HK-2 (cell line): ENCODE measurements around the gene RNF227.

Experiments
- DNase-seq: peaks from one replicate; pipeline ENCODE4 v3.0.0-alpha.2; 2018; ENCODE audit not compliant: unreplicated experiment

The RNF227 gene

GRCh38 chr17:7889166-7889955, 26.7 kb downstream of the RNF227 start:
- peak; percentile 89 for DNase-seq

- no peak for DNase-seq
Observed at GRCh38 chr17:7888184-7888920, 27.7 kb downstream of the RNF227 start, which contains the start of gene CHD3. Gene CHD3 (plus strand): TSS chr17:7888789. CDS start chr17:7889001, 212 bp downstream.

DNA sequence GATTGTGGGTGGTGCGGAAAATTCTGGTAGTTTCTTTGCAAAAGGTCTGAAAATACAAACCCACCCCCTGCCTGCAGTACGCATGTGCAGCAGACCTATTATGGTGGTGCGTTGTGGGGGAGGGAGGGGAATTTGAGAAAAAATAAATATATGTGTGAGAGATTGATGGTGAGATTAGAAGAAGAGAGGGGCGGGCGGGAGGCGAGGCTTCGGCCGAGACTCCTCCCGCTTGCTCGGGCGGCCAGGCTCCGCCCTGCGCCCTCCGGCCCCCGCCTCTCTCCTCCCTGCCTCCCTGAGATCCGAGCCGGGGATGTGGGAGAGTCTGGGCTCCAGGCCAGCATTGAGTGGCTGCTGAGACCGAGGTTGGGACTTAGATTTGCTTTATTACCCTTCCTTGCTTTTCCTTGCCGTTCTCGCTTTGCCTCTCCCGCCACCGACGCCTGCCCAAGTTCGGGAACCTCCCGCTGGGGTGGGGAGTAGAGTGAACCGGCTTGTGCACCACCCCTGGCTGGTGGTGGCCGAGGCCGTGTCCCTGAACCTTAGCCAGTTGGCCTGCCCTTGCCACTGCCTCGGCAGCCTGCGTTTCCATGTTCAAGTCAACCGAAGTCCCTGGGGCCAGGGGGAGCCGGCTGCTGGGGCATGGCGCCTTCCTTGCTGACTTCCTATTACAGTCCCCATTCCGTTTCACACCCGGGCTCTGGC, 28.5 kb downstream of the RNF227 start:
- DNase-seq, result peak; percentile 89

DNA sequence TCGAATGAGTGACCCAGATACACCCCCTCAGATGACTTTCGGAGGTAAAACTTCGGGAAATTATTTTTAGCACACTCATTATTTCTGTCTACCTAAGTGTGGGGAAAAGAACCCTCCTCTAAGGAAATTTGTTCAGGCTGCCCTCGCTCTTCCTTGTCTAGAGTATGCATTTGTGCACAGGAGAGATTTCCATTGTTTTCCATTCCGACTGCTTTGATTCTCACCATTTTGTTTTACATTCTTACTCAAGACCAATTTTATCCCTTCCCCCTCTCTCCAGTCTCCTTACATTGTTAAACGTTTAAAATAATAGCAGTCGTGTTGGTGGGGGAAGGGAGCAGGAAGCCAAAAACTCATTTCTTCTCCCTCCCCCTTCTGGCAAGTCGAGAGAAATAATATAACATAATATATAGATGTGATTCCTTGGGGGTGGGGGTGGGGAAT, 29.0 kb downstream of the RNF227 start:
- DNase-seq, result no peak

DNA sequence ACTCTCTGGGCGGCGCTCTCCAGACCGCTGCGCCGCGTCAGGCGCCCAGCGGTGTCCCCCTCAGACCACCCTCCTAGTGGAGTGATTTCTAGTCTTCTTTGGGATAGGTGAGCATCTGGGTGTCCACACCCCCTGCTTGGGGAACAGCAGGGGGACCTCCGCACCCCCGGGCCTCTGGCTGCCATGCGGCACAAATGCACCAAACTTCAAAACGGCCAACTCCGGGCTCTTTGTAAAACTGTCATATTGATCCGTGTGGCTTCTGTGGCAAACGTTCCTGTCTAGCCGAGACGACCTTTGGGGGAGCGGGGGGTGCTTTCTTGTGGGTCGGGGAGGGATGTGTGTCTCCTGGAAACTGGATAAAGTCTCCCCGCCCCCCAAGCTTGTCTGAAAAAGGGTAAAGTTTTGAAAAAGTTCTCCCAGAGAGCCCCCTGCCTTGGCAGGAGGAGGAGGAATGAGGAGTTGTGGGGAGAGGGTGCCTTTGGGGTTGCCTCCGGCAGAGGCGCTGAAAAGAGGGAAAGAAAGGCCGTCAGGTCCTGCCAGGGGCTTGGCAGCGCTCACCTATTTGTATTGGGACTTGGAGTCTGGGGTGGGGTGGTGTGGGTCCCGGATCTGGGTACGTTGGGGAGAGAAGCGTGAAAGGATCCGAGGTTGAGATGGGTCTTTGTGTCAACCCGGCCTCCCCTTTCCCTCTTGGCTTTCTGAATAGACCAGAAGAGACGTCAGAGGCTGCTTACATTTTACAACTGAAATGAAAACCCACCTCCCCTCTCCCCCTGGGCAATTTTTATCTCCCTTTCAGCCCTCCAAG, 29.7 kb downstream of the RNF227 start:
- DNase-seq, result peak; percentile 35

GRCh38 chr17:7885367-7886226, 30.5 kb downstream of the RNF227 start:
- peak; percentile 50 for DNase-seq

GRCh38 chr17:7884581-7885366, 31.3 kb downstream of the RNF227 start:
- DNase-seq, result peak; percentile 51

DNA sequence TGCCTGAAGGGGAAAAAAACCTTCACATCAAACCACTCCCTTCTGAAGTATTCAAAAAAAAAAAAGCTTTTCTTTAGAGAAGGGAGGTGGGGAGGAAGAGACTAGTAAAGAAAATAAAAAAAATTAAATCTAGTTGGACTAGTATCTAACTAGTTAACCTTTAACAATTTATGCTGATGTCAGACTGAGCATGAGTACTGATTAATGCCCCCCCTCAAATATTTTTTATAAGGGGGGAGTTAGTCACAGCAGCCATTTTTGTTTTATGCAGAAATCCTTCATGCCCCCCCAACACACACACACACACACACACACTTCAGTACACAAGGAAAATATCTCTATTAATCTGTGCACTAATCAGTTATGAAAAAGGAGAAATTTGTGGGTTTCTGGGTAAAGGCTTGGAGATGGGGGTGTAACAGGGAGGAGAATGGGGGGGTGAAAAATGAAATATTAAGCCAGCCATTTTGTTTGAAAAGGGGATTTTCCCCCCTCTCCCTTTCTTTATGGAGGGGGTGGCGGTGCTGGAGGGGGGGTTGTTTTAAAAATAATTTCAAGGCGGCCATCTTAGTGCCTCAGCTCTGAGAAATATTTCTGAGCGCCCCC, 32.2 kb downstream of the RNF227 start:
- no peak for DNase-seq

DNA sequence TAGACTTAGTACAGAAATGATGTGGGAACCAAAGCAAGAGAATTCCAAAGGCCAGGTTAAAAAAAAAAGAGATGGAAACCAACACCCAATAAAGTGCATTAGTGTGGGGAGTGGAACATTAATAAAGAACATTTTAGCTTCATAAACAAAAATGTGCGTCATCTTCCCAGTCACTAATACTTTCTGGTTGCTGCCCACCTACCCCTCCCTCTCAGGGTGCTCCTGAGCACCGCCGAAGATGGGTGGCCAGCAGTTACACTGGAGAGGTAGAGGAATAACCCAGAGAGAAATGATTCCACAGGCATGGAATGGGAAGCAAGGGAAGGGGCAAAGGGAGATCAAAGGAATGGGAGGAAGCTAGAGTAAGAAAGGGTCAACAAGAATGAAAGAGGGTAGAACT, 33.5 kb downstream of the RNF227 start:
- no peak for DNase-seq

GRCh38 chr17:7882068-7882467, 34.0 kb downstream of the RNF227 start:
- no peak for DNase-seq

DNA sequence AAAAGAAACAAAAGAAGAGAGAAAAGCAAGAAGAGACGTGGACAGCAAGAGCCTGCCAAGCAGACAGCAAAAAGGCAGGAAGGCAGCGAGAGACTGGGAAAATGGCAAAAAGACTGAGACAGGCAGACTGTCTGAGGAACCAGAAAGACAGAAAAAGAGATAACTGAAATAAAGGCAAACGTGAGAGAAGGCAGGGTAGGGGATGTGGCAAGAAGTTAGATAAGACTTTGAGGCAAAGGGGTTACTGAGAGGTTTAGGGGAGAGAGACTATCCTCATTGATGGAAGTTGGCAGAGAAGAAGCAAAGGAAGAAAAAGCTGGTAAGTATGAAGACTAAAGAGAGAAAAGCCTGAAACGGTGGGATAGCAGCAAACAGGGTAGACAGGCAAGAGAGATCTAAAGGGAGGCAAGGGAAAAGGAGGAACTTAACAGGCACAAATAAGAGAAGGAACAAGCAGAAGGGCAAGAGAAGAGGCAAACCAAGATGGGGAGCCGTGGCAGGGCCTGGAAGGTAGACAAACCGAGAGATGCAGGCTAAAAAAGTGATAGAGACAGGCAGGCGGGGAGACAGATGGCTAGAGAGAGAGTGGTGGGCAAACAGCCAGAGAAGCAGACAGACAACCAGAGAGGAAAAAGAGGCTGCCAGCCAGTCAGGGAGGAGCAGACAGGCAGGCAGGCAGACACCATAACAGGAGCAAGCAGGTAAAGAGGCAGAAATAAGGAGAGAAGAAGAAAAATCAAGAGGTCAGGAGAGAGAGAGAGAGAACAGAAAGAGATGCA, 34.6 kb downstream of the RNF227 start:
- DNase-seq, result no peak

GRCh38 chr17:7880076-7880868, 35.8 kb downstream of the RNF227 start:
- no peak for DNase-seq

GRCh38 chr17:7878234-7878633, 37.9 kb downstream of the RNF227 start:
- DNase-seq, result no peak

GRCh38 chr17:7875804-7876370, 40.2 kb downstream of the RNF227 start:
- DNase-seq, result no peak

DNA sequence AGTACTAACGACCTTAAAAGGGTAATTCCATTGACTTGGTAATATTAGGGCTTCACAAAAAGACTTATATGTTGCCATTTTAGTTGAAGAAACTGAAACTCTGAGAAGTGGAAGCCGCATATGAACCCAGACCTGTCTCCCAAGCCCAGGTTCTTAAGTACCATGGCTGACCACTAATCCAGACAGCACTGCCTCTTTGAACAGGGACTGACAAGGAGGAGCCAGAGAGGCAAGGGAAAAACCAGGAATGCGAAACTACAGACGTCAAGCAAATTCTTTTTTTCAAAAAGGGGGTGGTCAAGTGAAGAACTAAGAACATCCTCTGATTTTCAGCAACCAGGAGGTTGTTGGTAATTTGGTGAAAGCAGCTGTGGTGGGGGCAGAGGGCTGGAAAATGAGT, 43.0 kb downstream of the RNF227 start:
- DNase-seq, result no peak

GRCh38 chr17:7867881-7868329, 48.2 kb downstream of the RNF227 start:
- DNase-seq, result no peak

- no peak for DNase-seq
Observed at GRCh38 chr17:7864995-7865650, 51.0 kb downstream of the RNF227 start.
